GM23338 (cell line): ENCODE data around the gene FMO1. TPM values are rescaled to one million over a fixed set of nuclear protein-coding genes. Genes with fewer than 3 reads are reported as not detected.

Experiments used
- ATAC-seq: fragments of 200-7000 bp; cut with Tn5 transposase; 3 replicates; pipeline ENCODE4 v1.9.1; 2020
- DNase-seq: peaks from one replicate; pipeline ENCODE4 v3.0.0-alpha.2; 2015; ENCODE audit warnings: low spot score
- H2AFZ ChIP-seq: fragments of 200-600 bp; sonication (generic); 2 replicates; pipeline ENCODE4 v1.8.0; 2016; ENCODE audit warnings: antibody characterized with exemption, mild to moderate bottlenecking, moderate library complexity
- H3F3A ChIP-seq: fragments of 200-600 bp; sonication (generic); replicated peaks from 2 replicates; pipeline ENCODE4 v1.8.0; 2017; ENCODE audit warnings: antibody characterized with exemption, mixed run types, low read depth
- H3K27ac ChIP-seq: fragments of 200-600 bp; sonication (generic); 2 replicates; pipeline ENCODE4 v1.6.1; 2016; ENCODE audit warnings: low read depth
- H3K27me3 ChIP-seq: fragments of 200-600 bp; sonication (generic); 2 replicates; pipeline ENCODE4 v1.8.0; 2016; ENCODE audit warnings: mild to moderate bottlenecking, mixed run types, moderate library complexity; ENCODE audit not compliant: insufficient read depth
- H3K36me3 ChIP-seq: fragments of 200-600 bp; sonication (generic); 2 replicates; pipeline ENCODE4 v1.8.0; 2016; ENCODE audit warnings: mild to moderate bottlenecking; ENCODE audit not compliant: insufficient read depth
- H3K4me1 ChIP-seq: fragments of 200-600 bp; sonication (generic); 2 replicates; pipeline ENCODE4 v1.8.0; 2016; ENCODE audit warnings: mild to moderate bottlenecking, moderate library complexity; ENCODE audit not compliant: insufficient read depth
- H3K4me2 ChIP-seq: fragments of 200-600 bp; sonication (generic); 2 replicates; pipeline ENCODE4 v1.7.1; 2017; ENCODE audit warnings: mixed run types
- H3K4me3 ChIP-seq: fragments of 200-600 bp; sonication (generic); 2 replicates; pipeline ENCODE4 v1.6.1; 2016; ENCODE audit warnings: mixed run types
- H3K79me2 ChIP-seq: fragments of 200-600 bp; sonication (generic); replicated peaks from 2 replicates; pipeline ENCODE4 v1.8.0; 2017; ENCODE audit warnings: mild to moderate bottlenecking; ENCODE audit not compliant: insufficient read depth
- H3K9me2 ChIP-seq: fragments of 200-600 bp; sonication (generic); 2 replicates; pipeline ENCODE4 v1.8.0; 2017; ENCODE audit not compliant: insufficient read depth
- H4K20me1 ChIP-seq: fragments of 200-600 bp; sonication (generic); replicated peaks from 2 replicates; pipeline ENCODE4 v1.8.0; 2017; ENCODE audit warnings: mild to moderate bottlenecking; ENCODE audit not compliant: insufficient read depth
- H3K27ac Mint-ChIP-seq: 2 replicates; pipeline ENCODE4 v1.8.0; 2020; ENCODE audit warnings: inconsistent platforms, mild to moderate bottlenecking, moderate library complexity, mixed read lengths
- H3K27me3 Mint-ChIP-seq: 3 replicates; pipeline ENCODE4 v1.8.0; 2022; ENCODE audit warnings: low read depth, mild to moderate bottlenecking, moderate library complexity, mixed read lengths, inconsistent platforms; ENCODE audit not compliant: insufficient read depth, poor library complexity
- H3K36me3 Mint-ChIP-seq: 3 replicates; pipeline ENCODE4 v1.8.0; 2021; ENCODE audit warnings: low read depth, mild to moderate bottlenecking, inconsistent platforms, moderate library complexity, mixed read lengths
- H3K4me1 Mint-ChIP-seq: 3 replicates; pipeline ENCODE4 v1.8.0; 2020; ENCODE audit warnings: mild to moderate bottlenecking, inconsistent platforms, mixed read lengths
- H3K4me3 Mint-ChIP-seq: 3 replicates; pipeline ENCODE4 v1.8.0; 2021; ENCODE audit warnings: moderate library complexity, mild to moderate bottlenecking, inconsistent platforms, mixed read lengths
- H3K9me3 Mint-ChIP-seq: 3 replicates; pipeline ENCODE4 v1.8.0; 2020; ENCODE audit warnings: moderate library complexity, mild to moderate bottlenecking, inconsistent platforms, mixed read lengths
- EZH2 ChIP-seq: fragments of 200-600 bp; sonication (generic); IDR thresholded peaks from one replicate; pipeline ENCODE4 v1.8.0; 2017; ENCODE audit warnings: antibody characterized with exemption, mild to moderate bottlenecking, low read depth; ENCODE audit not compliant: unreplicated experiment
- EZH2phosphoT487 ChIP-seq: fragments of 200-600 bp; sonication (generic); IDR thresholded peaks from one replicate; pipeline ENCODE4 v1.8.1; 2018; ENCODE audit warnings: antibody characterized with exemption; ENCODE audit not compliant: unreplicated experiment
- JUNB ChIP-seq: IDR thresholded peaks from one replicate; pipeline ENCODE4 v1.6.1; 2016; ENCODE audit warnings: antibody characterized with exemption; ENCODE audit not compliant: unreplicated experiment
- NANOG ChIP-seq: IDR thresholded peaks from 2 replicates; pipeline ENCODE4 v1.6.1; 2016; ENCODE audit warnings: antibody characterized with exemption, borderline replicate concordance
- POLR2AphosphoS5 ChIP-seq: IDR thresholded peaks from 2 replicates; pipeline ENCODE4 v1.6.1; 2016; ENCODE audit warnings: antibody characterized with exemption, low read depth
- STAT1 ChIP-seq: IDR thresholded peaks from one replicate; pipeline ENCODE4 v1.6.1; 2016; ENCODE audit warnings: antibody characterized with exemption; ENCODE audit not compliant: unreplicated experiment
- ZNF114 ChIP-seq: fragments of 250-450 bp; sonication (Bioruptor Pico); IDR thresholded peaks from 2 replicates; pipeline ENCODE4 v1.5.0; 2020; ENCODE audit warnings: mild to moderate bottlenecking, moderate library complexity
- ZNF331 ChIP-seq: fragments of 250-450 bp; sonication (Bioruptor Pico); IDR thresholded peaks from 2 replicates; pipeline ENCODE4 v1.5.0; 2020; ENCODE audit warnings: low read depth, mild to moderate bottlenecking, moderate library complexity
- polyA plus RNA-seq: library from polyadenylated mRNA; unstranded; fragments of >200 nt; fragmentation: Nextera tagmentation; extraction: Ambion mirVana; gene quantifications from 2 replicates; pipeline ENCODE4 v1.2.1, GENCODE V29; 2016
- total RNA-seq: library from RNA; depleted of rRNA; stranded (reverse); fragments of >200 nt; shearing (Covaris generic); gene quantifications from 2 replicates; pipeline ENCODE4 v1.2.3, GENCODE V29; 2014
- TF ChIP-seq, protein P1 (sequence below), 2 experiments: fragments of 200-600 bp in 1 of 2; sonication (generic) in 1 of 2; conservative IDR thresholded peaks; 2 replicates each; pipeline versions ENCODE4 v1.5.1 to v1.6.1; 2016 to 2017; ENCODE audit warnings: antibody characterized with exemption in 2 of 2, low read depth in 2 of 2, mild to moderate bottlenecking in 2 of 2, moderate library complexity in 1 of 2
- TF ChIP-seq, protein P2 (sequence below): IDR thresholded peaks from one replicate; pipeline ENCODE4 v1.6.1; 2018; ENCODE audit warnings: antibody characterized with exemption; ENCODE audit not compliant: unreplicated experiment
- TF ChIP-seq, protein P3 (sequence below): IDR thresholded peaks from 2 replicates; pipeline ENCODE4 v1.6.1; 2016; ENCODE audit warnings: antibody characterized with exemption
- TF ChIP-seq, protein P4 (sequence below): fragments of 250-450 bp; sonication (Bioruptor Pico); IDR thresholded peaks from 2 replicates; pipeline ENCODE4 v1.5.0; 2020; ENCODE audit warnings: mild to moderate bottlenecking, moderate library complexity

Gene FMO1
- total and polyA plus RNA-seq, 2 experiments from 2014 or later = 0.19 TPM; not detected in 1

DNA sequence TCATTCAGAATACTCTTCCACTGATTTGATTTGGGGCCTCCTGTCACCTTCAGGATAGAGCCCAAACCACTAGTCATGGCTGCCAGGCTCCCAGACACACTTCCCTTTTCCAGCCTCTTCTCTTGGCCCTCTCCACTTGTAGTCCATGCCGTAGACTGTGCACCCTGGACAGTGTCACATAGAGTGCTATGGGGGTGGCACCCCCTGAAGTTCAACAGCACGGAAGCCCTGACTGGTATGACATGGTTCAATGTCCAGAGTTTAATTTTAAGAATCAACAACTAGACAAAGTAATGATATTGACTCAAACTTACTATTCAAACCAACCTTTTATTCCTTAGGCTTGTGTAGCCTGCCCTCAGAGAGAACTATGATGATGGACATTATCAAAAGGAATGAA lies 40.9 kb upstream of the FMO1 start:
- H3K4me1 ChIP-seq = peaks cover 12% of the 10 kb centered on the region
- H3K4me2 ChIP-seq = no peak overlapping the region
- H3K27me3 ChIP-seq = no peaks in the 10 kb centered on the region
- no peaks in the 10 kb centered on the region for H3F3A ChIP-seq
- no peak overlapping the region for H3K4me3 ChIP-seq
- ATAC-seq (no peak), DNase-seq (no peak)
- no peak overlapping the region for H3K4me3 Mint-ChIP-seq
- no peak overlapping the region for H3K27ac ChIP-seq
- no peaks in the 10 kb centered on the region for H3K36me3 Mint-ChIP-seq
- H2AFZ ChIP-seq = no peak overlapping the region
- peaks cover 9% of the 10 kb centered on the region; the same call in 2 of the 3 replicates for H3K4me1 Mint-ChIP-seq
- peaks cover 11% of the 10 kb centered on the region; the same call in 1 of the 2 replicates for H3K9me2 ChIP-seq
- H3K27me3 Mint-ChIP-seq = peaks cover 2% of the 10 kb centered on the region
- H3K9me3 Mint-ChIP-seq = no peaks in the 10 kb centered on the region
- H3K36me3 ChIP-seq = no peaks in the 10 kb centered on the region
- H3K27ac Mint-ChIP-seq = peak overlapping the region; percentile 11; the same call in 1 of the 2 replicates
- H4K20me1 ChIP-seq = no peaks in the 10 kb centered on the region
- TF ChIP-seq EZH2phosphoT487 = no peak
- TF ChIP-seq, protein P1, sequence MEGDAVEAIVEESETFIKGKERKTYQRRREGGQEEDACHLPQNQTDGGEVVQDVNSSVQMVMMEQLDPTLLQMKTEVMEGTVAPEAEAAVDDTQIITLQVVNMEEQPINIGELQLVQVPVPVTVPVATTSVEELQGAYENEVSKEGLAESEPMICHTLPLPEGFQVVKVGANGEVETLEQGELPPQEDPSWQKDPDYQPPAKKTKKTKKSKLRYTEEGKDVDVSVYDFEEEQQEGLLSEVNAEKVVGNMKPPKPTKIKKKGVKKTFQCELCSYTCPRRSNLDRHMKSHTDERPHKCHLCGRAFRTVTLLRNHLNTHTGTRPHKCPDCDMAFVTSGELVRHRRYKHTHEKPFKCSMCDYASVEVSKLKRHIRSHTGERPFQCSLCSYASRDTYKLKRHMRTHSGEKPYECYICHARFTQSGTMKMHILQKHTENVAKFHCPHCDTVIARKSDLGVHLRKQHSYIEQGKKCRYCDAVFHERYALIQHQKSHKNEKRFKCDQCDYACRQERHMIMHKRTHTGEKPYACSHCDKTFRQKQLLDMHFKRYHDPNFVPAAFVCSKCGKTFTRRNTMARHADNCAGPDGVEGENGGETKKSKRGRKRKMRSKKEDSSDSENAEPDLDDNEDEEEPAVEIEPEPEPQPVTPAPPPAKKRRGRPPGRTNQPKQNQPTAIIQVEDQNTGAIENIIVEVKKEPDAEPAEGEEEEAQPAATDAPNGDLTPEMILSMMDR (conservative IDR thresholded peaks at IDR 0.05; ENCODE audit: low read depth in 2 of 2) = no peak
- TF ChIP-seq, protein P2, sequence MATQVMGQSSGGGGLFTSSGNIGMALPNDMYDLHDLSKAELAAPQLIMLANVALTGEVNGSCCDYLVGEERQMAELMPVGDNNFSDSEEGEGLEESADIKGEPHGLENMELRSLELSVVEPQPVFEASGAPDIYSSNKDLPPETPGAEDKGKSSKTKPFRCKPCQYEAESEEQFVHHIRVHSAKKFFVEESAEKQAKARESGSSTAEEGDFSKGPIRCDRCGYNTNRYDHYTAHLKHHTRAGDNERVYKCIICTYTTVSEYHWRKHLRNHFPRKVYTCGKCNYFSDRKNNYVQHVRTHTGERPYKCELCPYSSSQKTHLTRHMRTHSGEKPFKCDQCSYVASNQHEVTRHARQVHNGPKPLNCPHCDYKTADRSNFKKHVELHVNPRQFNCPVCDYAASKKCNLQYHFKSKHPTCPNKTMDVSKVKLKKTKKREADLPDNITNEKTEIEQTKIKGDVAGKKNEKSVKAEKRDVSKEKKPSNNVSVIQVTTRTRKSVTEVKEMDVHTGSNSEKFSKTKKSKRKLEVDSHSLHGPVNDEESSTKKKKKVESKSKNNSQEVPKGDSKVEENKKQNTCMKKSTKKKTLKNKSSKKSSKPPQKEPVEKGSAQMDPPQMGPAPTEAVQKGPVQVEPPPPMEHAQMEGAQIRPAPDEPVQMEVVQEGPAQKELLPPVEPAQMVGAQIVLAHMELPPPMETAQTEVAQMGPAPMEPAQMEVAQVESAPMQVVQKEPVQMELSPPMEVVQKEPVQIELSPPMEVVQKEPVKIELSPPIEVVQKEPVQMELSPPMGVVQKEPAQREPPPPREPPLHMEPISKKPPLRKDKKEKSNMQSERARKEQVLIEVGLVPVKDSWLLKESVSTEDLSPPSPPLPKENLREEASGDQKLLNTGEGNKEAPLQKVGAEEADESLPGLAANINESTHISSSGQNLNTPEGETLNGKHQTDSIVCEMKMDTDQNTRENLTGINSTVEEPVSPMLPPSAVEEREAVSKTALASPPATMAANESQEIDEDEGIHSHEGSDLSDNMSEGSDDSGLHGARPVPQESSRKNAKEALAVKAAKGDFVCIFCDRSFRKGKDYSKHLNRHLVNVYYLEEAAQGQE = no peak
- TF ChIP-seq, protein P3, sequence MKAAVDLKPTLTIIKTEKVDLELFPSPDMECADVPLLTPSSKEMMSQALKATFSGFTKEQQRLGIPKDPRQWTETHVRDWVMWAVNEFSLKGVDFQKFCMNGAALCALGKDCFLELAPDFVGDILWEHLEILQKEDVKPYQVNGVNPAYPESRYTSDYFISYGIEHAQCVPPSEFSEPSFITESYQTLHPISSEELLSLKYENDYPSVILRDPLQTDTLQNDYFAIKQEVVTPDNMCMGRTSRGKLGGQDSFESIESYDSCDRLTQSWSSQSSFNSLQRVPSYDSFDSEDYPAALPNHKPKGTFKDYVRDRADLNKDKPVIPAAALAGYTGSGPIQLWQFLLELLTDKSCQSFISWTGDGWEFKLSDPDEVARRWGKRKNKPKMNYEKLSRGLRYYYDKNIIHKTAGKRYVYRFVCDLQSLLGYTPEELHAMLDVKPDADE = no peak
- no peak for TF ChIP-seq NANOG
- no peak for TF ChIP-seq POLR2AphosphoS5
- no peak for TF ChIP-seq EZH2
- TF ChIP-seq STAT1 = no peak
- no peak for TF ChIP-seq ZNF331 (CRISPR knock-in tag)
- TF ChIP-seq JUNB = no peak
- TF ChIP-seq, protein P4, sequence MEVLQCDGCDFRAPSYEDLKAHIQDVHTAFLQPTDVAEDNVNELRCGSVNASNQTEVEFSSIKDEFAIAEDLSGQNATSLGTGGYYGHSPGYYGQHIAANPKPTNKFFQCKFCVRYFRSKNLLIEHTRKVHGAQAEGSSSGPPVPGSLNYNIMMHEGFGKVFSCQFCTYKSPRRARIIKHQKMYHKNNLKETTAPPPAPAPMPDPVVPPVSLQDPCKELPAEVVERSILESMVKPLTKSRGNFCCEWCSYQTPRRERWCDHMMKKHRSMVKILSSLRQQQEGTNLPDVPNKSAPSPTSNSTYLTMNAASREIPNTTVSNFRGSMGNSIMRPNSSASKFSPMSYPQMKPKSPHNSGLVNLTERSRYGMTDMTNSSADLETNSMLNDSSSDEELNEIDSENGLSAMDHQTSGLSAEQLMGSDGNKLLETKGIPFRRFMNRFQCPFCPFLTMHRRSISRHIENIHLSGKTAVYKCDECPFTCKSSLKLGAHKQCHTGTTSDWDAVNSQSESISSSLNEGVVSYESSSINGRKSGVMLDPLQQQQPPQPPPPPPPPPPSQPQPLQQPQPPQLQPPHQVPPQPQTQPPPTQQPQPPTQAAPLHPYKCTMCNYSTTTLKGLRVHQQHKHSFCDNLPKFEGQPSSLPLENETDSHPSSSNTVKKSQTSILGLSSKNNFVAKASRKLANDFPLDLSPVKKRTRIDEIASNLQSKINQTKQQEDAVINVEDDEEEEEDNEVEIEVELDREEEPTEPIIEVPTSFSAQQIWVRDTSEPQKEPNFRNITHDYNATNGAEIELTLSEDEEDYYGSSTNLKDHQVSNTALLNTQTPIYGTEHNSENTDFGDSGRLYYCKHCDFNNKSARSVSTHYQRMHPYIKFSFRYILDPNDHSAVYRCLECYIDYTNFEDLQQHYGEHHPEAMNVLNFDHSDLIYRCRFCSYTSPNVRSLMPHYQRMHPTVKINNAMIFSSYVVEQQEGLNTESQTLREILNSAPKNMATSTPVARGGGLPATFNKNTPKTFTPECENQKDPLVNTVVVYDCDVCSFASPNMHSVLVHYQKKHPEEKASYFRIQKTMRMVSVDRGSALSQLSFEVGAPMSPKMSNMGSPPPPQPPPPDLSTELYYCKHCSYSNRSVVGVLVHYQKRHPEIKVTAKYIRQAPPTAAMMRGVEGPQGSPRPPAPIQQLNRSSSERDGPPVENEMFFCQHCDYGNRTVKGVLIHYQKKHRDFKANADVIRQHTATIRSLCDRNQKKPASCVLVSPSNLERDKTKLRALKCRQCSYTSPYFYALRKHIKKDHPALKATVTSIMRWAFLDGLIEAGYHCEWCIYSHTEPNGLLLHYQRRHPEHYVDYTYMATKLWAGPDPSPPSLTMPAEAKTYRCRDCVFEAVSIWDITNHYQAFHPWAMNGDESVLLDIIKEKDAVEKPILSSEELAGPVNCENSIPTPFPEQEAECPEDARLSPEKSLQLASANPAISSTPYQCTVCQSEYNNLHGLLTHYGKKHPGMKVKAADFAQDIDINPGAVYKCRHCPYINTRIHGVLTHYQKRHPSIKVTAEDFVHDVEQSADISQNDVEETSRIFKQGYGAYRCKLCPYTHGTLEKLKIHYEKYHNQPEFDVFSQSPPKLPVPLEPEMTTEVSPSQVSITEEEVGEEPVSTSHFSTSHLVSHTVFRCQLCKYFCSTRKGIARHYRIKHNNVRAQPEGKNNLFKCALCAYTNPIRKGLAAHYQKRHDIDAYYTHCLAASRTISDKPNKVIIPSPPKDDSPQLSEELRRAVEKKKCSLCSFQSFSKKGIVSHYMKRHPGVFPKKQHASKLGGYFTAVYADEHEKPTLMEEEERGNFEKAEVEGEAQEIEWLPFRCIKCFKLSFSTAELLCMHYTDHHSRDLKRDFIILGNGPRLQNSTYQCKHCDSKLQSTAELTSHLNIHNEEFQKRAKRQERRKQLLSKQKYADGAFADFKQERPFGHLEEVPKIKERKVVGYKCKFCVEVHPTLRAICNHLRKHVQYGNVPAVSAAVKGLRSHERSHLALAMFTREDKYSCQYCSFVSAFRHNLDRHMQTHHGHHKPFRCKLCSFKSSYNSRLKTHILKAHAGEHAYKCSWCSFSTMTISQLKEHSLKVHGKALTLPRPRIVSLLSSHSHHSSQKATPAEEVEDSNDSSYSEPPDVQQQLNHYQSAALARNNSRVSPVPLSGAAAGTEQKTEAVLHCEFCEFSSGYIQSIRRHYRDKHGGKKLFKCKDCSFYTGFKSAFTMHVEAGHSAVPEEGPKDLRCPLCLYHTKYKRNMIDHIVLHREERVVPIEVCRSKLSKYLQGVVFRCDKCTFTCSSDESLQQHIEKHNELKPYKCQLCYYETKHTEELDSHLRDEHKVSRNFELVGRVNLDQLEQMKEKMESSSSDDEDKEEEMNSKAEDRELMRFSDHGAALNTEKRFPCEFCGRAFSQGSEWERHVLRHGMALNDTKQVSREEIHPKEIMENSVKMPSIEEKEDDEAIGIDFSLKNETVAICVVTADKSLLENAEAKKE (CRISPR knock-in tag) = no peak
- no peak for TF ChIP-seq ZNF114 (CRISPR knock-in tag)
- no peaks in the 10 kb centered on the region for H3K79me2 ChIP-seq
